H9 (cell line): ENCODE measurements around the gene AIFM3. TPM values are rescaled to one million over a fixed set of nuclear protein-coding genes. Genes with fewer than 3 reads are reported as not detected.
A peak's percentile ranks its signal among the peaks of the same experiment; 100 is the strongest.

Experiments used
- DNase-seq: peaks from one replicate; pipeline ENCODE4 v3.0.0-alpha.2; 2017
- H2AFZ ChIP-seq: one replicate; pipeline ENCODE4 v1.6.1; 2013; ENCODE audit warnings: mild to moderate bottlenecking, low read length, control low read depth, moderate library complexity
- H2AK5ac ChIP-seq: 2 replicates; pipeline ENCODE4 v1.6.1; 2013; ENCODE audit warnings: low read length, control low read depth, mixed read lengths; ENCODE audit not compliant: insufficient read length
- H2BK120ac ChIP-seq: one replicate; pipeline ENCODE4 v1.6.1; 2013; ENCODE audit warnings: low read depth, mild to moderate bottlenecking, low read length, control low read depth, inconsistent platforms; ENCODE audit not compliant: poor library complexity, severe bottlenecking
- H2BK12ac ChIP-seq: 2 replicates; pipeline ENCODE4 v1.6.1; 2013; ENCODE audit warnings: low read length, control low read depth, mixed read lengths, low read depth; ENCODE audit not compliant: insufficient read length
- H2BK15ac ChIP-seq: 2 replicates; pipeline ENCODE4 v1.6.1; 2013; ENCODE audit warnings: low read depth, low read length, control low read depth
- H2BK20ac ChIP-seq: one replicate; pipeline ENCODE4 v1.6.1; 2013; ENCODE audit warnings: low read depth, mild to moderate bottlenecking, low read length, control low read depth, inconsistent platforms; ENCODE audit not compliant: poor library complexity, severe bottlenecking
- H2BK5ac ChIP-seq: 2 replicates; pipeline ENCODE4 v1.6.1; 2013; ENCODE audit warnings: low read length, control low read depth, mixed read lengths; ENCODE audit not compliant: insufficient read length
- H3K14ac ChIP-seq: 2 replicates; pipeline ENCODE4 v1.6.1; 2013; ENCODE audit warnings: low read length, control low read depth; ENCODE audit not compliant: insufficient read depth
- H3K18ac ChIP-seq: 2 replicates; pipeline ENCODE4 v1.6.1; 2013; ENCODE audit warnings: low read depth, mild to moderate bottlenecking, mixed read lengths, low read length, control low read depth; ENCODE audit not compliant: insufficient read length
- H3K23ac ChIP-seq: 2 replicates; pipeline ENCODE4 v1.6.1; 2013; ENCODE audit warnings: low read length, control low read depth, mixed read lengths, low read depth; ENCODE audit not compliant: insufficient read length
- H3K23me2 ChIP-seq: 2 replicates; pipeline ENCODE4 v1.6.1; 2013; ENCODE audit warnings: low read depth, mild to moderate bottlenecking, mixed read lengths, low read length, control low read depth; ENCODE audit not compliant: insufficient read length, poor library complexity, severe bottlenecking
- H3K27ac ChIP-seq: 2 replicates; pipeline ENCODE4 v1.5.1; 2013; ENCODE audit warnings: low read length, control low read depth, mixed read lengths, low read depth; ENCODE audit not compliant: insufficient read length
- H3K27me3 ChIP-seq: 2 replicates; pipeline ENCODE4 v1.6.1; 2013; ENCODE audit warnings: low read length, control low read depth, inconsistent platforms; ENCODE audit not compliant: insufficient read depth
- H3K4ac ChIP-seq: 2 replicates; pipeline ENCODE4 v1.6.1; 2013; ENCODE audit warnings: low read depth, mild to moderate bottlenecking, control low read depth, inconsistent platforms, low read length, moderate library complexity
- H3K4me1 ChIP-seq: 2 replicates; pipeline ENCODE4 v1.6.1; 2013; ENCODE audit warnings: low read length, control low read depth, inconsistent platforms; ENCODE audit not compliant: insufficient read depth
- H3K4me2 ChIP-seq: 2 replicates; pipeline ENCODE4 v1.6.1; 2013; ENCODE audit warnings: low read length, control low read depth, mixed read lengths; ENCODE audit not compliant: insufficient read length, insufficient read depth
- H3K56ac ChIP-seq: 2 replicates; pipeline ENCODE4 v1.6.1; 2013; ENCODE audit warnings: low read depth, mild to moderate bottlenecking, mixed read lengths, low read length, control low read depth; ENCODE audit not compliant: insufficient read length
- H3K79me1 ChIP-seq: 2 replicates; pipeline ENCODE4 v1.6.1; 2013; ENCODE audit warnings: low read depth, mild to moderate bottlenecking, moderate library complexity, low read length, control low read depth, inconsistent platforms; ENCODE audit not compliant: insufficient read depth, poor library complexity, severe bottlenecking
- H3K79me2 ChIP-seq: 2 replicates; pipeline ENCODE4 v1.6.1; 2013; ENCODE audit warnings: low read length, control low read depth, inconsistent platforms; ENCODE audit not compliant: insufficient read depth
- H3K9ac ChIP-seq: 2 replicates; pipeline ENCODE4 v1.6.1; 2013; ENCODE audit warnings: low read length, control low read depth, mixed read lengths; ENCODE audit not compliant: insufficient read length; ENCODE audit errors: extremely low read depth
- H3K9me3 ChIP-seq: one replicate; pipeline ENCODE4 v1.6.1; 2013; ENCODE audit warnings: low read depth, low read length, inconsistent platforms; ENCODE audit not compliant: control insufficient read depth
- H3T11ph ChIP-seq: one replicate; pipeline ENCODE4 v1.6.1; 2013; ENCODE audit warnings: mild to moderate bottlenecking, low read length, control low read depth, inconsistent platforms
- H4K20me1 ChIP-seq: one replicate; pipeline ENCODE4 v1.6.1; 2013; ENCODE audit not compliant: control insufficient read depth, insufficient read length, insufficient read depth
- H4K5ac ChIP-seq: 2 replicates; pipeline ENCODE4 v1.6.1; 2013; ENCODE audit warnings: low read depth, mild to moderate bottlenecking, mixed read lengths, low read length, control low read depth; ENCODE audit not compliant: insufficient read length
- H4K8ac ChIP-seq: replicated peaks from 2 replicates; pipeline ENCODE4 v1.6.1; 2013; ENCODE audit warnings: low read length, control low read depth, mixed read lengths, low read depth; ENCODE audit not compliant: insufficient read length
- H4K91ac ChIP-seq: 2 replicates; pipeline ENCODE4 v1.6.1; 2013; ENCODE audit warnings: low read depth, mild to moderate bottlenecking, moderate library complexity, mixed read lengths, low read length, control low read depth; ENCODE audit not compliant: insufficient read length
- H3K27ac Mint-ChIP-seq, 3 experiments: 2 replicates in 2 of 3; 3 replicates in 1 of 3; pipeline ENCODE4 v1.8.0; 2020 to 2021; ENCODE audit warnings: mixed read lengths in 3 of 3, mild to moderate bottlenecking in 1 of 3, moderate library complexity in 1 of 3
- H3K27me3 Mint-ChIP-seq: 2 replicates; pipeline ENCODE4 v1.8.0; 2021; ENCODE audit warnings: low read depth, mild to moderate bottlenecking, moderate library complexity, mixed read lengths
- H3K36me3 Mint-ChIP-seq, 3 experiments: 2 replicates in 2 of 3; 3 replicates in 1 of 3; pipeline ENCODE4 v1.8.0; 2020 to 2021; ENCODE audit warnings: low read depth in 3 of 3, mixed read lengths in 3 of 3; ENCODE audit not compliant: insufficient read depth in 1 of 3
- H3K4me1 Mint-ChIP-seq, 2 experiments: 2 replicates each; pipeline ENCODE4 v1.8.0; 2020; ENCODE audit warnings: mixed read lengths in 2 of 2
- H3K4me3 Mint-ChIP-seq, 2 experiments: 2 replicates in 1 of 2; 3 replicates in 1 of 2; pipeline ENCODE4 v1.8.0; 2020 to 2021; ENCODE audit warnings: mild to moderate bottlenecking in 2 of 2, mixed read lengths in 2 of 2, moderate library complexity in 1 of 2
- H3K9me3 Mint-ChIP-seq, 2 experiments: 2 replicates in 1 of 2; 3 replicates in 1 of 2; pipeline ENCODE4 v1.8.0; 2020; ENCODE audit warnings: mild to moderate bottlenecking in 2 of 2, mixed read lengths in 2 of 2, moderate library complexity in 1 of 2
- CTCF ChIP-seq: fragments of 200-600 bp; sonication (generic); conservative IDR thresholded peaks from 3 replicates; pipeline ENCODE4 v1.8.0; 2021; ENCODE audit warnings: antibody characterized with exemption, mild to moderate bottlenecking
- WGBS: extraction: QIAGEN DNeasy Blood & Tissue Kit; methylation state at CpG from one replicate; pipeline ENCODE4 v1.1.7; 2013; ENCODE audit warnings: missing lambda C conversion rate, low lambda C conversion rate, mixed read lengths; ENCODE audit not compliant: insufficient read length; ENCODE audit errors: extremely low coverage; 5-methylcytosine and 5-hydroxymethylcytosine counted together
- total RNA-seq: library from RNA; stranded (reverse); gene quantifications from 2 replicates; pipeline ENCODE4 v1.2.1, GENCODE V29; 2021

AIFM3 gene
- total RNA-seq, 1 experiment from 2014 or later, result 1.9 TPM

DNA sequence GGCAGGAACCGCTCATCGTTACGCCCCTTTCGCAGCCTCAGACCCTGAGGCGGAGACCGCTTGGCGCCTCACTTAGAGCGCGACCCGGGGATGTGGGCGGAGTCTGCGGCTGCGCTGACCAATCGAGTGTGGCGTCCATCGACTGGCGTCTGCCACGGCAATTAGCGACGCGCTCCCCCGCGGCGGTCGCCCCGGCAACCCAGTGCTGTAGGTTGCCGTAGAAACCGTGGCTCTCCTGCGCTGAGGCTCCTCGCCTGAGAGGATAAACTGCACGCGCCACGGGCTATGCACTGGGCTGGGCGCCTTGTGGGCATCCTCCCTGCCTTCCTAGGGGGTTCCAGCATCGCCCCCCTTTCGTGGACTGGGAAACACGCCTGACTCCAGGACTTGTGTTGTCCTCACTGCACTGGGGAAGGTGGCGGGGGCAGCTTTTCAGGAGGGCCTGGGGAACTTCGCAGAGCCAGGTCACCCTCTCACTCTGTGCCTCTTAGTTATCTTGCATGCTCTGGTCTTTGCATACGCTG, 47.2 kb downstream of the AIFM3 start:
- Histone ChIP-seq H3K4ac (no peak overlapping the region), H3K79me1 (no peaks in the 10 kb centered on the region), H4K8ac (no peak overlapping the region), H3K9me3 (no peaks in the 10 kb centered on the region), H2BK15ac (no peak overlapping the region), H3K27me3 (no peaks in the 10 kb centered on the region), H3K4me2 (peak overlapping the region; percentile 39), H3K18ac (no peak overlapping the region), H2AK5ac (no peak overlapping the region), H3K27ac (no peak overlapping the region), H4K5ac (no peak overlapping the region), H2BK120ac (no peak overlapping the region), H2BK20ac (no peak overlapping the region), H4K20me1 (no peaks in the 10 kb centered on the region), H3T11ph (no peak overlapping the region), H2AFZ (no peak overlapping the region), H3K4me1 (peaks cover 3% of the 10 kb centered on the region; the same call in 1 of the 2 replicates), H3K14ac (no peak overlapping the region), H3K23ac (no peak overlapping the region), H2BK5ac (no peak overlapping the region), H3K23me2 (peaks cover 7% of the 10 kb centered on the region), H4K91ac (no peak overlapping the region), H3K56ac (no peak overlapping the region), H3K79me2 (no peaks in the 10 kb centered on the region), H2BK12ac (no peak overlapping the region), H3K9ac (no peak overlapping the region)
- no peak for TF ChIP-seq CTCF
- Mint-ChIP-seq H3K9me3 (0 out of 5 replicates have a peak, but pooled peaks cover 0 to under 1% of the 10 kb centered on the region in 2 experiments), H3K4me1 (peaks cover 31 to 50% of the 10 kb centered on the region in 2 experiments), H3K27me3 (peaks cover 52% of the 10 kb centered on the region), H3K4me3 (peak overlapping the region; percentile 80 to 95), H3K27ac (peak overlapping the region in 2 of 3 experiments; percentile 97; a peak in 4 of 7 replicates), H3K36me3 (no peaks in the 10 kb centered on the region)
- DNase-seq, result peak; percentile 98
- no CpG with 5 or more reads among the region's 40 CpGs for WGBS
